ENCODE data around the gene TMEM221. TPM values are rescaled to one million over a fixed set of nuclear protein-coding genes. Genes with fewer than 3 reads are reported as not detected.
A peak's percentile ranks its signal among the peaks of the same experiment; 100 is the strongest.

TMEM221 gene
- total RNA-seq, 2 experiments from 2014 or later = not detected

- Mint-ChIP-seq H3K27ac (peak within 1 kb of the TSS; percentile 80), H3K9me3 (no peaks in the 10 kb centered on the region), H3K36me3 (ENCODE audit: low read depth) (peaks cover 18% of the 10 kb centered on the region), H3K27me3 (no peaks in the 10 kb centered on the region), H3K4me1 (ENCODE audit: low read depth) (peaks cover 19% of the 10 kb centered on the region), H3K4me3 (peak within 1 kb of the TSS; percentile 94)
- Histone ChIP-seq H3K4me1 (ENCODE audit: insufficient read depth, low read length) (peaks cover 23% of the 10 kb centered on the region), H3K4me3 (ENCODE audit: low read length) (peak within 1 kb of the TSS; percentile 84), H3K36me3 (ENCODE audit: insufficient read depth, low read length) (peaks cover 25% of the 10 kb centered on the region), H3K27ac (ENCODE audit: low read depth in 1 of 2, low read length in 2 of 2) (peak within 1 kb of the TSS in 1 of 2 donors; percentile 32), H3K9me3 (ENCODE audit: control insufficient read depth in 1 of 2, insufficient read depth in 1 of 2, low read length in 2 of 2) (no peaks in the 10 kb centered on the region), H3K27me3 (ENCODE audit: control insufficient read depth in 1 of 2, insufficient read depth in 2 of 2, low read length in 2 of 2) (no peaks in the 10 kb centered on the region)
- ChIA-PET CTCF (interaction anchor here (0.6 to 2.8 kb wide), 5 partner anchors 14 to 76 kb away, joined by 3 to 8 read pairs (median 8); partner anchors contain the start of gene BST2), POLR2A (interaction anchor here (0.6 to 1.9 kb wide), 23 partner anchors 14 to 1048 kb away, joined by 3 to 26 read pairs (median 4); partner anchors contain the start of genes ANO8, BABAM1, BST2 and DDA1)
- no peak for TF ChIP-seq CTCF (IDR thresholded peaks at IDR 0.05)
- ATAC-seq (ENCODE audit: poor library complexity) (peak; percentile 97), DNase-seq (peak; percentile 88 to 100 (median 95))
- intact Hi-C loops (cut with DNase I, micrococcal nuclease) = loop anchor here in 1 of 2 experiments (1.0 to 2.0 kb wide), 2 partner anchors 49 to 83 kb away; partner anchors contain the start of gene GTPBP3
Observed at GRCh38 chr19:17419621-17420474, 28.6 kb downstream of the TMEM221 start, which contains the start of gene MVB12A. MVB12A (plus strand) TSS chr19:17420047; CDS start chr19:17420136, 89 bp downstream.

DNA sequence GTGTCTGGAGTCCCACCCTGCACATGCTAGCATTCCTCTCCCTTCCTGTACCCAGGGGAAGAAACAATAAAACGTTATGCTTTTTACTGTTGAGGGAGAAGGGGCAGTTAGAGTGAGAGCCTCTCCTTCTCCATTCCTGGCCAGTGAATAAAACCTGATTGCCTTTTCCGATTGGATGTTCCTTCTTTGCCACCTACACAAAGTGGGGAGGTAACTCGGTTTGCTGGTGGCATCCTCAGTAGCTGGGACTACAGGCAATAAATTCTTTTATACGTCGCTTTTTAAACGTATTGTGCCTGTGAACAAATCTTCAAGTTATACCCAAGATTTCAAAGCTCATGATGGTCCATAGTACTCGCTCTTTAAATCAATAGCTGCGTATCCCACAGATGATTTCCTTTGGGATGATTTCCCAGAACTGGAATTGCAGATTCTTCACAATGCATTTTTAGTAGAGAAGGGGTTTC, 29.3 kb downstream of the TMEM221 start:
- peak overlapping the region; percentile 80 for H3K27ac Mint-ChIP-seq
- POLR2A ChIA-PET = interaction anchor here (0.7 to 1.9 kb wide), 21 partner anchors 13 to 440 kb away, joined by 3 to 26 read pairs (median 5); partner anchors contain the start of genes ANO8, BABAM1, BST2 and DDA1
- DNase-seq (peak in 1 of 14 experiments; percentile 7), ATAC-seq (ENCODE audit: poor library complexity) (no peak)
- H3K4me3 Mint-ChIP-seq = peak overlapping the region; percentile 94
- H3K36me3 Mint-ChIP-seq (ENCODE audit: low read depth) = peaks cover 23% of the 10 kb centered on the region
- TF ChIP-seq CTCF (IDR thresholded peaks at IDR 0.05) = no peak
- H3K4me1 ChIP-seq (ENCODE audit: insufficient read depth, low read length) = peaks cover 18% of the 10 kb centered on the region
- H3K4me1 Mint-ChIP-seq (ENCODE audit: low read depth) = peaks cover 19% of the 10 kb centered on the region
- H3K27me3 ChIP-seq (ENCODE audit: control insufficient read depth in 1 of 2, insufficient read depth in 2 of 2, low read length in 2 of 2) = no peaks in the 10 kb centered on the region
- no peaks in the 10 kb centered on the region for H3K9me3 ChIP-seq (ENCODE audit: control insufficient read depth in 1 of 2, insufficient read depth in 1 of 2, low read length in 2 of 2)
- CTCF ChIA-PET = interaction anchor here (0.6 to 2.8 kb wide), 5 partner anchors 14 to 77 kb away, joined by 3 to 8 read pairs (median 8); partner anchors contain the start of gene BST2
- intact Hi-C loops (cut with DNase I, micrococcal nuclease) = loop anchor here in 1 of 2 experiments (1.0 kb wide), 1 partner anchor 82 kb away; the partner anchor contains the start of gene GTPBP3
- peak overlapping the region; percentile 84 for H3K4me3 ChIP-seq (ENCODE audit: low read length)
- H3K36me3 ChIP-seq (ENCODE audit: insufficient read depth, low read length) = peaks cover 30% of the 10 kb centered on the region
- peak overlapping the region in 1 of 2 donors; percentile 32 for H3K27ac ChIP-seq (ENCODE audit: low read depth in 1 of 2, low read length in 2 of 2)
- no peaks in the 10 kb centered on the region for H3K9me3 Mint-ChIP-seq
- no peaks in the 10 kb centered on the region for H3K27me3 Mint-ChIP-seq

DNA sequence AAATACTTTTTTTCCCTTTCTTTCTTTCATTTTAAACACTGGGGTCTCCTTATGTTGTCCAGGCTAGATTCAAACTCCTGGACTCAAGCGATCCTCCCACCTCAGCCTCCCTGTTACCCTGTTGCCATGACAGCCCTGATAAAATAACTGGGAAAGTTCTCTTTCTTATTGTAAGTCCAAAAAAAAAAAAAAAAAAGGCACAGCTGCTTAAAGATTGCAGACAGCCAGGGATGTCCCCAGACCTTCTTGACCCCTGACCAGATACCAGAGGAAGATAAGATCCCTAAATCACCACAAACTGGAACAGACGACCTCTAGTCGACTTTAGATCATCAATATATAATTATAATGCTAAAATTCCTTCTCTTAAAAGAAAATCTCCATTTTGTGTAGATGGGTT, 29.8 kb downstream of the TMEM221 start:
- ATAC-seq (ENCODE audit: poor library complexity) (no peak), DNase-seq (no peak)
- no peak overlapping the region for H3K27ac ChIP-seq (ENCODE audit: low read depth in 1 of 2, low read length in 2 of 2)
- no peaks in the 10 kb centered on the region for H3K27me3 ChIP-seq (ENCODE audit: control insufficient read depth in 1 of 2, insufficient read depth in 2 of 2, low read length in 2 of 2)
- H3K27me3 Mint-ChIP-seq = no peaks in the 10 kb centered on the region
- intact Hi-C loops (cut with DNase I, micrococcal nuclease) = loop anchor here in 1 of 2 experiments (1.0 kb wide), 1 partner anchor 81 kb away; the partner anchor contains the start of gene GTPBP3
- no peaks in the 10 kb centered on the region for H3K9me3 Mint-ChIP-seq
- ChIA-PET POLR2A (interaction anchor here (0.7 to 1.9 kb wide), 7 partner anchors 13 to 301 kb away, joined by 3 to 26 read pairs (median 5); partner anchors contain the start of genes BST2, GTPBP3 and MAP1S), CTCF (interaction anchor here (1.4 to 2.8 kb wide), 3 partner anchors 27 to 48 kb away, joined by 3 to 8 read pairs (median 8); no protein-coding TSS in a partner anchor)
- no peaks in the 10 kb centered on the region for H3K9me3 ChIP-seq (ENCODE audit: control insufficient read depth in 1 of 2, insufficient read depth in 1 of 2, low read length in 2 of 2)
- no peak overlapping the region for H3K4me3 ChIP-seq (ENCODE audit: low read length)
- H3K4me3 Mint-ChIP-seq = peak overlapping the region; percentile 94
- H3K36me3 Mint-ChIP-seq (ENCODE audit: low read depth) = peaks cover 23% of the 10 kb centered on the region
- peaks cover 31% of the 10 kb centered on the region for H3K36me3 ChIP-seq (ENCODE audit: insufficient read depth, low read length)
- peaks cover 18% of the 10 kb centered on the region for H3K4me1 ChIP-seq (ENCODE audit: insufficient read depth, low read length)
- no peak for TF ChIP-seq CTCF (IDR thresholded peaks at IDR 0.05)
- H3K4me1 Mint-ChIP-seq (ENCODE audit: low read depth) = peaks cover 19% of the 10 kb centered on the region
- H3K27ac Mint-ChIP-seq = peak overlapping the region; percentile 80

Measured in CD4-positive, alpha-beta T cell (primary cell).